IMR-90 (cell line): Measurements from ENCODE around the gene MCTP1. TPM values are rescaled to one million over a fixed set of nuclear protein-coding genes. Genes with fewer than 3 reads are reported as not detected.

Source experiments
- ATAC-seq: fragments of 200-7000 bp; cut with Tn5 transposase; 2 replicates; pipeline ENCODE4 v1.9.1; 2020; ENCODE audit warnings: low read depth, mild to moderate bottlenecking, moderate library complexity
- BruUV-seq: library from RNA; stranded (reverse); fragments of 400-500 nt; replicated peaks from 2 replicates; lab custom pipeline; 2021; lab: Mats Ljungman, UMichigan
- CTCF ChIA-PET: fragments of 300-600 bp; formaldehyde crosslinking; extraction: SDS; loops from one replicate; lab custom pipeline; 2021; ENCODE audit warnings: antibody characterized with exemption; lab: Yijun Ruan, JAX
- POLR2A ChIA-PET: fragments of 300-600 bp; sonication (Branson Sonifier 250); formaldehyde crosslinking; loops from one replicate; lab custom pipeline; 2022; ENCODE audit warnings: antibody characterized with exemption; ENCODE audit not compliant: unreplicated experiment; lab: Charles Lee
- DNase-seq: peaks from one replicate; pipeline ENCODE4 v3.0.0; 2013
- H2AFZ ChIP-seq: replicated peaks from 2 replicates; pipeline ENCODE3; 2013; ENCODE audit warnings: low read length, mild to moderate bottlenecking; ENCODE audit not compliant: poor library complexity
- H2AK5ac ChIP-seq: 2 replicates; pipeline ENCODE4 v1.6.1; 2013; ENCODE audit warnings: low read depth, low read length, inconsistent platforms
- H2AK9ac ChIP-seq: replicated peaks from 2 replicates; pipeline ENCODE3; 2013; ENCODE audit warnings: mild to moderate bottlenecking, low read depth, low read length, moderate library complexity; ENCODE audit not compliant: poor library complexity
- H2BK120ac ChIP-seq: 2 replicates; pipeline ENCODE4 v1.6.1; 2013; ENCODE audit warnings: low read depth, low read length, inconsistent platforms
- H2BK15ac ChIP-seq: 3 replicates; pipeline ENCODE4 v1.6.1; 2013; ENCODE audit warnings: low read depth, low read length, inconsistent platforms
- H2BK20ac ChIP-seq: 2 replicates; pipeline ENCODE4 v1.6.1; 2013; ENCODE audit warnings: low read depth, mild to moderate bottlenecking, inconsistent platforms, low read length, moderate library complexity
- H2BK5ac ChIP-seq: 2 replicates; pipeline ENCODE4 v1.6.1; 2013; ENCODE audit warnings: mild to moderate bottlenecking, low read depth, low read length, inconsistent platforms; ENCODE audit not compliant: poor library complexity, severe bottlenecking
- H3K14ac ChIP-seq: replicated peaks from 2 replicates; pipeline ENCODE4 v1.6.1; 2013; ENCODE audit warnings: low read depth, low read length, inconsistent platforms
- H3K18ac ChIP-seq: 2 replicates; pipeline ENCODE4 v1.6.1; 2013; ENCODE audit warnings: low read depth, low read length, control low read depth
- H3K23ac ChIP-seq: 2 replicates; pipeline ENCODE4 v1.6.1; 2013; ENCODE audit warnings: low read depth, low read length, inconsistent platforms
- H3K27ac ChIP-seq: 2 replicates; pipeline ENCODE4 v1.5.1; 2013; ENCODE audit warnings: mild to moderate bottlenecking, control low read depth, low read length; ENCODE audit not compliant: insufficient read depth
- H3K27me3 ChIP-seq: 2 replicates; pipeline ENCODE4 v1.6.1; 2013; ENCODE audit warnings: low read length; ENCODE audit not compliant: control insufficient read depth, insufficient read depth
- H3K36me3 ChIP-seq: 2 replicates; pipeline ENCODE4 v1.6.1; 2013; ENCODE audit warnings: low read length, mixed read lengths; ENCODE audit not compliant: control insufficient read depth, insufficient read depth
- H3K4ac ChIP-seq: 2 replicates; pipeline ENCODE4 v1.6.1; 2013; ENCODE audit warnings: low read depth, low read length, inconsistent platforms
- H3K4me1 ChIP-seq: 2 replicates; pipeline ENCODE4 v1.6.1; 2013; ENCODE audit warnings: low read length, mixed read lengths; ENCODE audit not compliant: control insufficient read depth, insufficient read depth
- H3K4me2 ChIP-seq: 2 replicates; pipeline ENCODE4 v1.6.1; 2013; ENCODE audit warnings: low read depth, mild to moderate bottlenecking, control low read depth, low read length, moderate library complexity
- H3K4me3 ChIP-seq: 2 replicates; pipeline ENCODE4 v1.5.1; 2013; ENCODE audit warnings: low read depth, mild to moderate bottlenecking, control low read depth, low read length, moderate library complexity; ENCODE audit not compliant: insufficient read depth
- H3K56ac ChIP-seq: 2 replicates; pipeline ENCODE4 v1.6.1; 2013; ENCODE audit warnings: low read length, inconsistent platforms; ENCODE audit not compliant: insufficient read depth; ENCODE audit errors: extremely low read depth
- H3K79me1 ChIP-seq, 2 experiments: 2 replicates each; pipeline ENCODE4 v1.6.1; 2013; ENCODE audit warnings: low read length in 2 of 2, inconsistent platforms in 1 of 2, low read depth in 1 of 2
- H3K9ac ChIP-seq: 2 replicates; pipeline ENCODE4 v1.6.1; 2013; ENCODE audit warnings: low read depth, low read length, control low read depth
- H3K9me1 ChIP-seq: 2 replicates; pipeline ENCODE4 v1.6.1; 2013; ENCODE audit warnings: low read length, inconsistent platforms; ENCODE audit not compliant: insufficient read depth
- H3K9me3 ChIP-seq: 2 replicates; pipeline ENCODE4 v1.6.1; 2013; ENCODE audit warnings: low read length; ENCODE audit not compliant: control insufficient read depth, insufficient read depth
- H4K20me1 ChIP-seq: 2 replicates; pipeline ENCODE4 v1.6.1; 2013; ENCODE audit warnings: low read length, inconsistent platforms; ENCODE audit not compliant: insufficient read depth
- H4K5ac ChIP-seq: 2 replicates; pipeline ENCODE4 v1.6.1; 2013; ENCODE audit warnings: mild to moderate bottlenecking, low read depth, low read length, control low read depth
- H4K8ac ChIP-seq, 2 experiments: 2 replicates each; pipeline ENCODE4 v1.6.1; 2013; ENCODE audit warnings: low read depth in 2 of 2, low read length in 2 of 2, control low read depth in 1 of 2, inconsistent platforms in 1 of 2
- H4K91ac ChIP-seq: 2 replicates; pipeline ENCODE4 v1.6.1; 2013; ENCODE audit warnings: low read depth, low read length, inconsistent platforms; ENCODE audit not compliant: insufficient read depth
- BHLHE40 ChIP-seq: fragments of 150-350 bp; IDR thresholded peaks from 2 replicates; pipeline ENCODE4 v1.6.1; 2016; ENCODE audit warnings: mild to moderate bottlenecking, low read depth, low read length
- CEBPB ChIP-seq: IDR thresholded peaks from 2 replicates; pipeline ENCODE4 v1.6.1; 2012; ENCODE audit warnings: low read depth, low read length, improper control_type of control experiment
- CHD1 ChIP-seq: IDR thresholded peaks from 2 replicates; pipeline ENCODE4 v1.6.1; 2012; ENCODE audit warnings: low read depth, low read length, improper control_type of control experiment
- FOS ChIP-seq: fragments of 150-350 bp; IDR thresholded peaks from 2 replicates; pipeline ENCODE4 v1.6.1; 2016; ENCODE audit warnings: low read depth, low read length
- MAFK ChIP-seq: IDR thresholded peaks from 2 replicates; pipeline ENCODE4 v1.6.1; 2012; ENCODE audit warnings: low read depth, low read length, improper control_type of control experiment
- MAZ ChIP-seq: IDR thresholded peaks from 2 replicates; pipeline ENCODE4 v1.6.1; 2012; ENCODE audit warnings: low read depth, mild to moderate bottlenecking, low read length, improper control_type of control experiment, moderate library complexity, borderline replicate concordance
- MXI1 ChIP-seq: IDR thresholded peaks from 2 replicates; pipeline ENCODE4 v1.6.1; 2012; ENCODE audit warnings: low read depth, mild to moderate bottlenecking, low read length, moderate library complexity, borderline replicate concordance
- NFE2L2 ChIP-seq: fragments of 150-350 bp; IDR thresholded peaks from 2 replicates; pipeline ENCODE4 v1.6.1; 2016; ENCODE audit warnings: low read depth, mild to moderate bottlenecking, low read length
- POLR2A ChIP-seq: IDR thresholded peaks from 2 replicates; pipeline ENCODE4 v1.6.1; 2012; ENCODE audit warnings: mild to moderate bottlenecking, low read depth, low read length
- RAD21 ChIP-seq: IDR thresholded peaks from 2 replicates; pipeline ENCODE4 v1.6.1; 2012; ENCODE audit warnings: low read length, improper control_type of control experiment
- RCOR1 ChIP-seq: IDR thresholded peaks from 2 replicates; pipeline ENCODE4 v1.6.1; 2012; ENCODE audit warnings: mild to moderate bottlenecking, low read length, improper control_type of control experiment; ENCODE audit not compliant: insufficient replicate concordance
- RFX5 ChIP-seq: IDR thresholded peaks from 2 replicates; pipeline ENCODE4 v1.8.0; 2012; ENCODE audit warnings: low read depth, mild to moderate bottlenecking, low read length, moderate library complexity
- SMC3 ChIP-seq: fragments of 150-350 bp; IDR thresholded peaks from 2 replicates; pipeline ENCODE4 v1.6.1; 2016; ENCODE audit warnings: low read depth, mild to moderate bottlenecking, antibody characterized with exemption, low read length, moderate library complexity
- WGBS, 2 experiments: methylation state at CpG; one replicate each; pipeline versions ENCODE4 v1.1.5 to v1.1.7; 2013; ENCODE audit warnings: missing lambda C conversion rate in 2 of 2; ENCODE audit not compliant: insufficient read length in 1 of 2; ENCODE audit errors: extremely low coverage in 2 of 2; 5-methylcytosine and 5-hydroxymethylcytosine counted together
- dilution Hi-C: fragments of 300-500 bp; cut with HindIII; formaldehyde crosslinking; loops from one replicate; pipeline ENCODE4 v1.14.3; 2018; ENCODE audit warnings: low sequenced_read_pairs; ENCODE audit not compliant: unreplicated experiment
- in situ Hi-C: fragments of 300-500 bp; cut with MboI; formaldehyde crosslinking; loops from 3 replicates; pipeline ENCODE4 v1.14.3; 2019; ENCODE audit warnings: low sequenced_read_pairs, inconsistent platforms, mixed read lengths
- intact Hi-C: fragments of 100-400 bp; cut with micrococcal nuclease; formaldehyde crosslinking; loops from 2 replicates; pipeline ENCODE4 v1.10.0; 2022
- polyA plus RNA-seq, 3 experiments: library from polyadenylated mRNA; depleted of rRNA; stranded (reverse); fragments of >200 nt; gene quantifications; 2 replicates each; pipeline ENCODE4 v1.2.3, GENCODE V29; 2012; ENCODE audit warnings: low replicate concordance in 1 of 3
- total RNA-seq: library from RNA; depleted of rRNA; stranded (reverse); fragments of >200 nt; gene quantifications from 2 replicates; pipeline ENCODE4 v1.2.3, GENCODE V29; 2012
- TF ChIP-seq, protein P1 (sequence below): fragments of 150-350 bp; IDR thresholded peaks from 2 replicates; pipeline ENCODE4 v1.6.1; 2017; ENCODE audit warnings: mild to moderate bottlenecking, antibody characterized with exemption, low read length, low read depth
- TF ChIP-seq, protein P2 (sequence below): conservative IDR thresholded peaks from 2 replicates; pipeline ENCODE4 v1.5.1; 2012; ENCODE audit warnings: mild to moderate bottlenecking, low read depth, low read length, improper control_type of control experiment
- TF ChIP-seq, protein P3 (sequence below): fragments of 150-350 bp; IDR thresholded peaks from 2 replicates; pipeline ENCODE4 v1.6.1; 2016; ENCODE audit warnings: low read depth, mild to moderate bottlenecking, low read length, moderate library complexity, borderline replicate concordance

Gene MCTP1
- total and polyA plus RNA-seq, 2 of the 4 experiments (the other 2 are of a cell fraction), result 0.21 TPM; not detected in 1

GRCh38 chr5:94993491-94993890 lies 291.4 kb downstream of the MCTP1 start:
- no peak overlapping the region for H3K56ac ChIP-seq
- no peak overlapping the region for H3K23ac ChIP-seq
- ChIA-PET POLR2A (no interaction called here), CTCF (no interaction called here)
- H2BK120ac ChIP-seq, result no peak overlapping the region
- no peak overlapping the region for H4K8ac ChIP-seq
- no peak overlapping the region for H3K4me3 ChIP-seq
- H2AFZ ChIP-seq, result no peak overlapping the region
- no peaks in the 10 kb centered on the region for H3K9me1 ChIP-seq
- no CpG with 5 or more reads among the region's 1 CpG for WGBS, 2 experiments
- H3K4me2 ChIP-seq, result no peak overlapping the region
- H4K20me1 ChIP-seq, result no peaks in the 10 kb centered on the region
- TF ChIP-seq FOS (no peak), CEBPB (no peak), CHD1 (no peak), MAFK (no peak), SMC3 (no peak), MXI1 (no peak), RFX5 (no peak), BHLHE40 (no peak), POLR2A (no peak), MAZ (no peak), NFE2L2 (no peak), RAD21 (no peak), RCOR1 (no peak)
- TF ChIP-seq, protein P1, sequence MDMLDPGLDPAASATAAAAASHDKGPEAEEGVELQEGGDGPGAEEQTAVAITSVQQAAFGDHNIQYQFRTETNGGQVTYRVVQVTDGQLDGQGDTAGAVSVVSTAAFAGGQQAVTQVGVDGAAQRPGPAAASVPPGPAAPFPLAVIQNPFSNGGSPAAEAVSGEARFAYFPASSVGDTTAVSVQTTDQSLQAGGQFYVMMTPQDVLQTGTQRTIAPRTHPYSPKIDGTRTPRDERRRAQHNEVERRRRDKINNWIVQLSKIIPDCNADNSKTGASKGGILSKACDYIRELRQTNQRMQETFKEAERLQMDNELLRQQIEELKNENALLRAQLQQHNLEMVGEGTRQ, result no peak
- TF ChIP-seq, protein P2, sequence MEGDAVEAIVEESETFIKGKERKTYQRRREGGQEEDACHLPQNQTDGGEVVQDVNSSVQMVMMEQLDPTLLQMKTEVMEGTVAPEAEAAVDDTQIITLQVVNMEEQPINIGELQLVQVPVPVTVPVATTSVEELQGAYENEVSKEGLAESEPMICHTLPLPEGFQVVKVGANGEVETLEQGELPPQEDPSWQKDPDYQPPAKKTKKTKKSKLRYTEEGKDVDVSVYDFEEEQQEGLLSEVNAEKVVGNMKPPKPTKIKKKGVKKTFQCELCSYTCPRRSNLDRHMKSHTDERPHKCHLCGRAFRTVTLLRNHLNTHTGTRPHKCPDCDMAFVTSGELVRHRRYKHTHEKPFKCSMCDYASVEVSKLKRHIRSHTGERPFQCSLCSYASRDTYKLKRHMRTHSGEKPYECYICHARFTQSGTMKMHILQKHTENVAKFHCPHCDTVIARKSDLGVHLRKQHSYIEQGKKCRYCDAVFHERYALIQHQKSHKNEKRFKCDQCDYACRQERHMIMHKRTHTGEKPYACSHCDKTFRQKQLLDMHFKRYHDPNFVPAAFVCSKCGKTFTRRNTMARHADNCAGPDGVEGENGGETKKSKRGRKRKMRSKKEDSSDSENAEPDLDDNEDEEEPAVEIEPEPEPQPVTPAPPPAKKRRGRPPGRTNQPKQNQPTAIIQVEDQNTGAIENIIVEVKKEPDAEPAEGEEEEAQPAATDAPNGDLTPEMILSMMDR, result no peak
- TF ChIP-seq, protein P3, sequence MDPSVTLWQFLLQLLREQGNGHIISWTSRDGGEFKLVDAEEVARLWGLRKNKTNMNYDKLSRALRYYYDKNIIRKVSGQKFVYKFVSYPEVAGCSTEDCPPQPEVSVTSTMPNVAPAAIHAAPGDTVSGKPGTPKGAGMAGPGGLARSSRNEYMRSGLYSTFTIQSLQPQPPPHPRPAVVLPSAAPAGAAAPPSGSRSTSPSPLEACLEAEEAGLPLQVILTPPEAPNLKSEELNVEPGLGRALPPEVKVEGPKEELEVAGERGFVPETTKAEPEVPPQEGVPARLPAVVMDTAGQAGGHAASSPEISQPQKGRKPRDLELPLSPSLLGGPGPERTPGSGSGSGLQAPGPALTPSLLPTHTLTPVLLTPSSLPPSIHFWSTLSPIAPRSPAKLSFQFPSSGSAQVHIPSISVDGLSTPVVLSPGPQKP, result no peak
- no peak overlapping the region for H2AK9ac ChIP-seq
- H2BK15ac ChIP-seq, result no peak overlapping the region
- H2BK20ac ChIP-seq, result no peak overlapping the region
- no peaks in the 10 kb centered on the region for H3K4me1 ChIP-seq
- no peak overlapping the region for H2AK5ac ChIP-seq
- no peaks in the 10 kb centered on the region for H3K27me3 ChIP-seq
- no peak overlapping the region for H3K18ac ChIP-seq
- H3K9me3 ChIP-seq, result no peaks in the 10 kb centered on the region
- H3K9ac ChIP-seq, result no peak overlapping the region
- H4K91ac ChIP-seq, result no peak overlapping the region
- H3K79me1 ChIP-seq, result no peaks in the 10 kb centered on the region
- no peak for DNase-seq
- no peaks in the 10 kb centered on the region for H3K36me3 ChIP-seq
- no peak overlapping the region for H3K14ac ChIP-seq
- H2BK5ac ChIP-seq, result no peak overlapping the region
- in situ Hi-C loops, result no loop called here
- no peak overlapping the region for H3K4ac ChIP-seq
- BruUV-seq, result no TSS peak
- no peak overlapping the region for H3K27ac ChIP-seq
- ATAC-seq, result no peak
- intact Hi-C loops, result no loop called here
- dilution Hi-C loops, result no loop called here
- H4K5ac ChIP-seq, result no peak overlapping the region
